ENCODE measurements around the gene ARHGAP11A. TPM values are rescaled to one million over a fixed set of nuclear protein-coding genes. Genes with fewer than 3 reads are reported as not detected.

The ARHGAP11A gene, protein sequence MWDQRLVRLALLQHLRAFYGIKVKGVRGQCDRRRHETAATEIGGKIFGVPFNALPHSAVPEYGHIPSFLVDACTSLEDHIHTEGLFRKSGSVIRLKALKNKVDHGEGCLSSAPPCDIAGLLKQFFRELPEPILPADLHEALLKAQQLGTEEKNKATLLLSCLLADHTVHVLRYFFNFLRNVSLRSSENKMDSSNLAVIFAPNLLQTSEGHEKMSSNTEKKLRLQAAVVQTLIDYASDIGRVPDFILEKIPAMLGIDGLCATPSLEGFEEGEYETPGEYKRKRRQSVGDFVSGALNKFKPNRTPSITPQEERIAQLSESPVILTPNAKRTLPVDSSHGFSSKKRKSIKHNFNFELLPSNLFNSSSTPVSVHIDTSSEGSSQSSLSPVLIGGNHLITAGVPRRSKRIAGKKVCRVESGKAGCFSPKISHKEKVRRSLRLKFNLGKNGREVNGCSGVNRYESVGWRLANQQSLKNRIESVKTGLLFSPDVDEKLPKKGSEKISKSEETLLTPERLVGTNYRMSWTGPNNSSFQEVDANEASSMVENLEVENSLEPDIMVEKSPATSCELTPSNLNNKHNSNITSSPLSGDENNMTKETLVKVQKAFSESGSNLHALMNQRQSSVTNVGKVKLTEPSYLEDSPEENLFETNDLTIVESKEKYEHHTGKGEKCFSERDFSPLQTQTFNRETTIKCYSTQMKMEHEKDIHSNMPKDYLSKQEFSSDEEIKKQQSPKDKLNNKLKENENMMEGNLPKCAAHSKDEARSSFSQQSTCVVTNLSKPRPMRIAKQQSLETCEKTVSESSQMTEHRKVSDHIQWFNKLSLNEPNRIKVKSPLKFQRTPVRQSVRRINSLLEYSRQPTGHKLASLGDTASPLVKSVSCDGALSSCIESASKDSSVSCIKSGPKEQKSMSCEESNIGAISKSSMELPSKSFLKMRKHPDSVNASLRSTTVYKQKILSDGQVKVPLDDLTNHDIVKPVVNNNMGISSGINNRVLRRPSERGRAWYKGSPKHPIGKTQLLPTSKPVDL
- total RNA-seq: 23.1 and 25.4 TPM in 2 replicates

DNA sequence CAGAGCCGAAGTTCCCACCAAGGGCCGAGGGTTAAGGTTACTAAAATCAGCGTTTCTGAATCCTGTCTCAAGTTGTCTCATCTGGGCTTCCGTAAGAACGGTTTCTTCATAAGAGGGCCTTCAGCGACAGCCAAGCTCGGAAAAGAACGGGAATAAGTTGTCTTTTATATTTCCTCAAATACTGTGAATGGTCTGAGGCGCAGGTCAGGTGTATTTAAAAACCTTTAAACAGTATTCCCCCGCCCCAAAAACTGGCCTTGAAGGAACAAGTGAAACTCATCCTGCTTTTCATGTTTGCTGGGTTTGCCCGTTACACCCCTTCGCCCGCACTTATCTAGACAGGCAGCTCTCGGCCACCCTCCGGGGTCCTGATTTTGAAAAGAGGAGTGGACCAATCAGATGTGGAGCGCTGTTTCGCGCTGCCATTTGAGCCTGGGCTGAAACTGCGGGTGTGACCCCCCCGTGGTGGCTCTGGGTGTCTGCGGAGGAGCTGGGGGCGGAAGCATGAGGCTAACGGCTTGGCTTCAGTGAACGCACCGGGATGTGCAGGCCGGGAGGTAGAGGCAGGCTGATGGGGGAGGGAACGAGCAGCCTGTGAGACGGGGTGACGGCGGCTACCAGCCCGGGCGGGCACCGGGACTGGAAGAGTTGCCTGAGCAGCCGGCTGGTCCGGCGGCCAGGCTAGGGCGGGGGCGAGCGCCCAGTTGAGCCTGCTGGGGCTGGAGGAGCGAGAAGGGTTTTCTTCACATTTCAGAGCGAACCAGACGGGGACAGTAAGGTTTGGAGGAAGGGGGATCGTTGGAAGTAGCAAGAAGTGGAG, at the start of gene ARHGAP11A:
TSS of gene ARHGAP11A (plus strand) at position 454 of the 820 bp plus-strand sequence. CDS start 708 bp downstream, outside the sequence.

DNA sequence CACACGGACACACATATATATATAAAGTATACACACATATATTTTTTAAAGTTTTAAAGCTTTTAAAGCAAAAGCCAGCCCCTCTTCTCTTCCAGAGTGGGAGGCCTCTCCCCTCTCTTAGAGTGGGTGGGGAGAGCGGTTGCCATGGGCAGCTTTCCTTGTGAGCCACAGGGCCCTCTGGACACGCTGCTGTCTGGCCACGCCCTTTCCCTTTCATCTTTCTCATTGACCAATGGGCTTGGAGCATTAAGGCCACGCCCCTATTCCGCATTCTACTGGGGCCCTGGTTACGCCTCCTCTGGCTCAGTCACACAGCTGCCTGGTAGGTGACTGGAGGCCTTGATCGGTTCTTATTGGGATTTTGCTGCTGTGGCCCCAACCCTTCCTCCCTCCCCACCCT, 22.2 kb upstream of the ARHGAP11A start, which contains the start of gene GOLGA8N:
TSS of gene GOLGA8N (plus strand) at position 306 of the 400 bp plus-strand sequence.

DNA sequence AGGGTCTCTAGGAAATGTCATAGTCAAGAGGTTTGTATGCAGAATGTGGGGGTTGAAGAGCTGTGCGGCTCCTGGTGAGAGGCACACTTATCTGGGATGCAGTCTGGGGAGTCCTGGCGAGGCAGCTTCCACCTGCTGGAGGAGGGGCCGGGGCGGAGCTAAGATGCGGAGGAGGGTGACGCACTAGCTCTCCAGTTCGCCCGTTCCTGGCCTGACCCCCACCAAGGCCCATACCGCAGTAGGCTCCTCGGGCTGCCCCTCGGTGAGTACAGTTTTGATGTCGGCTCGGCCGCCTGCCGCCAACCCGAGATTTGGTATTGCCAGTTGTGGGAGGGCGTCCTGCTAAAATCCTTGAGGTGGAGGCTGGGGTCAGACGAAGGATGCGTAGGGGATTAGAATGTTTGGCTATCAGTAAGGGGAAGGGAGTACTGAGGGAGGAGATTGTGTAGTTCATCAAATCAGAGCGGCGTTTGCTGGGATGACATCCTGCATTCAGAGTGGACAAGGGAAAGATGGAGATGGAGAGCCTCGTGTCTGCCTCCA, 26.3 kb downstream of the ARHGAP11A start, which contains the start of gene SCG5:
TSS of gene SCG5 (plus strand) at position 194 of the 543 bp plus-strand sequence. CDS start 1,883 bp downstream, outside the sequence.

Other genes starting within 250 kb of the ARHGAP11A start
- gene GOLGA8K, start 212.2 kb upstream of the ARHGAP11A start, total RNA-seq: 0.30 and 0.32 TPM in 2 replicates
- gene GOLGA8O, start 159.9 kb upstream of the ARHGAP11A start, total RNA-seq: 1.1 TPM in 1 of 2 replicates, not detected in the other
- gene GOLGA8N, start 22.0 kb upstream of the ARHGAP11A start, total RNA-seq: 1.6 and 2.1 TPM in 2 replicates
- gene SCG5, start 26.2 kb downstream of the ARHGAP11A start, total RNA-seq: 3.2 and 4.6 TPM in 2 replicates
- 0.32 and 3.3 TPM in 2 replicates for gene GREM1, start 102.5 kb downstream of the ARHGAP11A start, total RNA-seq

Measured in epithelial cell of umbilical artery (primary cell).